Measurements from ENCODE around the gene UBL4A. TPM values are rescaled to one million over a fixed set of nuclear protein-coding genes. Genes with fewer than 3 reads are reported as not detected.
"Not testable (repeated sequence)": the region's sequence is repeated elsewhere in the genome, so short reads cannot be mapped to it uniquely, and the experiment has no call there.

UBL4A gene
- total RNA-seq, 1 donor = 31.5 TPM

DNA sequence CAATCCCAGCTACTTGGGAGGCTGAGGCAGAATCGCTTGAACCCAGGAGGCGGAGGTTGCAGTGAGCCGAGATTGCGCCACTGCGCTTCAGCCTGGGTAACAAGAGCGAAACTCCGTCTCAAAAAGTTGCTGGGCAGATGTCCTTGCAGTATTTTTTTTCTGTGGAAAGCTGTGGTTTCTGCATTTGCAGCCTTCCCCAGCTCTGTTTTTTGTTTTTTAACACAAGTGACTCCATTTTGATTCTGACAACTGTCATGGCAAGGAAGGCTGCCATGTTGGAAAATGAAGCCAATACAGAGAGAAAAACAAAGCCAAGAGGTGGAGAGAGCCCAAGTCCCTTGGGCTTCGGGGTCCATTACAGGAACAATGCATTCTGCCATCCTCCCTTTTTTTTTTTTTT is 15.7 kb upstream of the UBL4A start:
- no peak for DNase-seq (ENCODE audit: insufficient read length, low spot score, missing footprints)
- Histone ChIP-seq H3K9me3 (ENCODE audit: low read depth, low read length) (no peaks in the 10 kb centered on the region), H3K36me3 (ENCODE audit: insufficient read depth, low read length) (no peaks in the 10 kb centered on the region)

DNA sequence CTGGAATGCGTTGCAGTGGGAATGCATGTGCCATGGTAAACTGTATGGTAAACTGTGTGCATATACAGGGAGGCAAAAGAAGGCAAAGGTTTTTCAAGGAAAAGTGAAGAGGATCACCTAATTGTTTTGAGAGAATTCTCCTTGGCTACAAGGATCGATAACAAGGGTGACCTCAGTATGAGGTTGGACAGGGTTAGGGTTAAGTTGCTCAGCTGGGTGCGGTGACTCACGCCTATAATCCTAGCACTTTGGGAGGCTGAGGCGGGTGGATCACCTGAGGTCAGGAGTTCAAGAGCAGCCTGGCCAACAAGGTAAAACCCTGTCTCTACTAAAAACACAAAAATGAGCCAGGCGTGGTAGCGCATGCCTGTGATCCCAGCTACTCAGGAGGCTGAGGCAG is 15.0 kb upstream of the UBL4A start:
- not testable (repeated sequence) for H4K20me1 ChIP-seq (ENCODE audit: insufficient read depth, low read length); H3K36me3 ChIP-seq (ENCODE audit: insufficient read depth, low read length); H3K9me3 ChIP-seq (ENCODE audit: low read depth, low read length); H3K27me3 ChIP-seq (ENCODE audit: insufficient read depth, low read length); H3K4me1 ChIP-seq (ENCODE audit: insufficient read depth, low read length); H3K4me2 ChIP-seq (ENCODE audit: insufficient read depth, low read length); H3K4me3 ChIP-seq (ENCODE audit: insufficient read depth, low read length); H3K27ac ChIP-seq (ENCODE audit: low read depth, low read length); H3K79me2 ChIP-seq (ENCODE audit: insufficient read depth, low read length); H2AFZ ChIP-seq (ENCODE audit: low read length)
- peak; percentile 39 for DNase-seq (ENCODE audit: insufficient read length, low spot score, missing footprints)

More for the DNA sequence above, 15.7 kb upstream of the UBL4A start:
- Histone ChIP-seq H3K4me3 (ENCODE audit: insufficient read depth, low read length) (no peak overlapping the region), H3K4me2 (ENCODE audit: insufficient read depth, low read length) (no peak overlapping the region), H4K20me1 (ENCODE audit: insufficient read depth, low read length) (no peaks in the 10 kb centered on the region), H2AFZ (ENCODE audit: low read length) (no peak overlapping the region), H3K79me2 (ENCODE audit: insufficient read depth, low read length) (no peaks in the 10 kb centered on the region), H3K27me3 (ENCODE audit: insufficient read depth, low read length) (no peaks in the 10 kb centered on the region), H3K27ac (ENCODE audit: low read depth, low read length) (no peak overlapping the region), H3K4me1 (ENCODE audit: insufficient read depth, low read length) (no peaks in the 10 kb centered on the region)
- TF ChIP-seq, protein P1, sequence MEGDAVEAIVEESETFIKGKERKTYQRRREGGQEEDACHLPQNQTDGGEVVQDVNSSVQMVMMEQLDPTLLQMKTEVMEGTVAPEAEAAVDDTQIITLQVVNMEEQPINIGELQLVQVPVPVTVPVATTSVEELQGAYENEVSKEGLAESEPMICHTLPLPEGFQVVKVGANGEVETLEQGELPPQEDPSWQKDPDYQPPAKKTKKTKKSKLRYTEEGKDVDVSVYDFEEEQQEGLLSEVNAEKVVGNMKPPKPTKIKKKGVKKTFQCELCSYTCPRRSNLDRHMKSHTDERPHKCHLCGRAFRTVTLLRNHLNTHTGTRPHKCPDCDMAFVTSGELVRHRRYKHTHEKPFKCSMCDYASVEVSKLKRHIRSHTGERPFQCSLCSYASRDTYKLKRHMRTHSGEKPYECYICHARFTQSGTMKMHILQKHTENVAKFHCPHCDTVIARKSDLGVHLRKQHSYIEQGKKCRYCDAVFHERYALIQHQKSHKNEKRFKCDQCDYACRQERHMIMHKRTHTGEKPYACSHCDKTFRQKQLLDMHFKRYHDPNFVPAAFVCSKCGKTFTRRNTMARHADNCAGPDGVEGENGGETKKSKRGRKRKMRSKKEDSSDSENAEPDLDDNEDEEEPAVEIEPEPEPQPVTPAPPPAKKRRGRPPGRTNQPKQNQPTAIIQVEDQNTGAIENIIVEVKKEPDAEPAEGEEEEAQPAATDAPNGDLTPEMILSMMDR (IDR thresholded peaks at IDR 0.05; ENCODE audit: extremely low read depth, low read depth, low read length) = no peak

DNA sequence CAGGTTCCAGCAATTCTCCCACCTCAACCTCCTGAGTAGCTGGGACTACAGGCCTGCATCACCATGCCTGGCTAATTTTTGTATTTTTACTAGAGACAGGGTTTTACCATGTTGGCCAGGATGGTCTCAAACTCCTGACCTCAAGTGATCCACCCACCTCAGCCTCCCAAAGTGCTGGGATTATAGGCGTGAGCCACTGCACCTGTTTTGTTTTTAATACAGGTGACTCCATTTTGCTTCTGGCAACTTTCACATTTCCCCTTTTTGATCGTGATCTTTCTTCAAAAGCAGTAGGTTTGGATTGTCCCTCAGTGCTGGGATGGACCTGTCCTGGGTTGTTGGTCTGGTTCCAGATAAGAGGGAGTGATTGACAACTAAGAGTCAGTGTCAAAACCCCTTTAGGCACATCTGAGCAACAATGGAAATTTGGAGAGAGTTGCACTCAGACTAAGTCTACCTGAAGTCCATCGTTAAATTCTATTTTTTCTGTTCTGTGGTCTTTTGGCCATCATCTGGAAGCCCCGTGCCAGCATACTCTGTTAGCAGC is 10.2 kb upstream of the UBL4A start:
- not testable (repeated sequence) for H3K4me2 ChIP-seq (ENCODE audit: insufficient read depth, low read length); H3K79me2 ChIP-seq (ENCODE audit: insufficient read depth, low read length); H3K27ac ChIP-seq (ENCODE audit: low read depth, low read length); H3K36me3 ChIP-seq (ENCODE audit: insufficient read depth, low read length); H4K20me1 ChIP-seq (ENCODE audit: insufficient read depth, low read length); H3K27me3 ChIP-seq (ENCODE audit: insufficient read depth, low read length); H3K9me3 ChIP-seq (ENCODE audit: low read depth, low read length); DNase-seq (ENCODE audit: insufficient read length, low spot score, missing footprints); H3K4me1 ChIP-seq (ENCODE audit: insufficient read depth, low read length); H2AFZ ChIP-seq (ENCODE audit: low read length); H3K4me3 ChIP-seq (ENCODE audit: insufficient read depth, low read length)

DNA sequence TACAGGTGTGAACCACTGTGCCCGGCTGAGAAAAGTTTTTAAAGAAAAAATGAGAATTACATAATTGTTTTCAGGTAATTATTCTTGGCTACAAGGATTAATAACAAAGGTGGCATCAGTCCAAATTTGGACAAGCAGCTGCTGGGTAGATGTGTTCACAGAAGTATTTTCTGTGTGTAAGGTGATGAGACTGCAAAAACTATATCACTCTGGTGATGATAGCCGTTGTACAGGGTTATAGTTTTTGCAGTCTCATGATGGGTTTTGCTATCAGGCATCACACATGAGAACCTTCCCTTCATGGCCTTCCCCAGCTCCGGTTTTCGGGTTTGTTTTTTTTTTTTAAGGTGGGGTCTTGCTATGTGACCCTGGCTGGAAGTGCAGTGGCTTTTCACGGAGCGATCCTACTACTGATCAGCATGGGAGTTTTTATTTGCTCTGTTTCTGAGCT is 9.1 kb upstream of the UBL4A start:
- H3K79me2 ChIP-seq (ENCODE audit: insufficient read depth, low read length) = no peaks in the 10 kb centered on the region
- no peak overlapping the region for H3K27ac ChIP-seq (ENCODE audit: low read depth, low read length)
- H3K4me1 ChIP-seq (ENCODE audit: insufficient read depth, low read length) = no peaks in the 10 kb centered on the region
- no peaks in the 10 kb centered on the region for H3K36me3 ChIP-seq (ENCODE audit: insufficient read depth, low read length)
- no peak for DNase-seq (ENCODE audit: insufficient read length, low spot score, missing footprints)
- TF ChIP-seq, protein P1 (IDR thresholded peaks at IDR 0.05; ENCODE audit: extremely low read depth, low read depth, low read length) = no peak
- H4K20me1 ChIP-seq (ENCODE audit: insufficient read depth, low read length) = no peaks in the 10 kb centered on the region
- H3K4me2 ChIP-seq (ENCODE audit: insufficient read depth, low read length) = no peak overlapping the region
- no peak overlapping the region for H3K4me3 ChIP-seq (ENCODE audit: insufficient read depth, low read length)
- H3K27me3 ChIP-seq (ENCODE audit: insufficient read depth, low read length) = no peaks in the 10 kb centered on the region
- H2AFZ ChIP-seq (ENCODE audit: low read length) = no peak overlapping the region
- H3K9me3 ChIP-seq (ENCODE audit: low read depth, low read length) = no peaks in the 10 kb centered on the region

DNA sequence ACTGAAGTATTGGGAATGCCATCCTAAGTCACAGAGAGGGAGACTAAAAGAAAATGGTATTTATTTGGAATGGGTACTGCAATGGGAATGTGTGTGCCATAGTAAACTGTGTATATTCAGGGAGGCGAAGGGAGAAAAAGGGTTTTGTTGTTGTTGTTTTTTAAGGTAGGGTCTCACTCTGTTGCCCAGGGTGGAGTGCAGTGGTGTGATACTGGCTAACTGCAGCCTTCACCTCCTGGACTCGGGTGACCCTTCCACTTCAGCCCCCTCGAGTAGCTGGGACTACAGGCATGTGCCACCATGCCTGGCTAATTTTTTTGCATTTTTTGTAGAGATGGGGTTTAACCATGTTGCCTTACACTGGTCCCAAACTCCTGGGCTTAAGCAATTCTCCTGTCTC is 8.3 kb upstream of the UBL4A start:
- DNase-seq (ENCODE audit: insufficient read length, low spot score, missing footprints) = no peak

More for the DNA sequence above, 8.3 kb upstream of the UBL4A start:
- no peak overlapping the region for H3K4me3 ChIP-seq (ENCODE audit: insufficient read depth, low read length)
- H3K27me3 ChIP-seq (ENCODE audit: insufficient read depth, low read length) = no peaks in the 10 kb centered on the region
- H3K36me3 ChIP-seq (ENCODE audit: insufficient read depth, low read length) = no peaks in the 10 kb centered on the region
- no peak overlapping the region for H3K4me2 ChIP-seq (ENCODE audit: insufficient read depth, low read length)
- H3K4me1 ChIP-seq (ENCODE audit: insufficient read depth, low read length) = peaks cover 1% of the 10 kb centered on the region
- no peak overlapping the region for H2AFZ ChIP-seq (ENCODE audit: low read length)
- no peaks in the 10 kb centered on the region for H3K9me3 ChIP-seq (ENCODE audit: low read depth, low read length)
- H4K20me1 ChIP-seq (ENCODE audit: insufficient read depth, low read length) = no peaks in the 10 kb centered on the region
- H3K27ac ChIP-seq (ENCODE audit: low read depth, low read length) = no peak overlapping the region
- peaks cover under 1% of the 10 kb centered on the region for H3K79me2 ChIP-seq (ENCODE audit: insufficient read depth, low read length)
- TF ChIP-seq, protein P1 (IDR thresholded peaks at IDR 0.05; ENCODE audit: extremely low read depth, low read depth, low read length) = no peak
